Endothelial cell of umbilical vein (primary cell): Measurements from ENCODE around the gene MORC2. TPM values are rescaled to one million over a fixed set of nuclear protein-coding genes. Genes with fewer than 3 reads are reported as not detected.

Experiments used
- BruUV-seq: library from RNA; stranded (reverse); fragments of 400-500 nt; replicated peaks from 2 replicates; lab custom pipeline; 2021; lab: Mats Ljungman, UMichigan
- CTCF ChIA-PET: fragments of 300-600, 350-600 bp; sonication (Branson Sonifier 250); formaldehyde crosslinking; loops from one replicate; lab custom pipeline; 2021; ENCODE audit warnings: antibody characterized with exemption, inconsistent platforms; lab: Charles Lee
- POLR2A ChIA-PET: fragments of 300-600, 350-600 bp; sonication (Branson Sonifier 250); formaldehyde crosslinking; loops from one replicate; lab custom pipeline; 2021; ENCODE audit warnings: antibody characterized with exemption, inconsistent platforms; lab: Charles Lee
- DNase-seq: peaks from one replicate; pipeline ENCODE4 v3.0.0-alpha.2; 2011; ENCODE audit warnings: low read depth, low spot score
- FAIRE-seq: peaks from 2 replicates; lab custom pipeline; 2011; peaks lifted over from hg19 to GRCh38; lab: Jason Lieb, UNC
- H2AFZ ChIP-seq: 2 replicates; pipeline ENCODE4 v1.6.0; 2012; ENCODE audit warnings: low read depth, low read length, control low read depth, inconsistent platforms
- H3K27ac ChIP-seq: 2 replicates; pipeline ENCODE4 v1.5.1; 2011; ENCODE audit warnings: low read depth, mild to moderate bottlenecking, control low read depth, low read length, moderate library complexity; ENCODE audit not compliant: insufficient read depth
- H3K27me3 ChIP-seq, 2 experiments: 2 replicates each; pipeline versions ENCODE4 v1.6.0 to v1.6.1; 2011; ENCODE audit warnings: low read length in 2 of 2, mixed read lengths in 1 of 2; ENCODE audit not compliant: control insufficient read depth in 2 of 2, insufficient read depth in 2 of 2
- H3K36me3 ChIP-seq, 2 experiments: 2 replicates in 1 of 2; 3 replicates in 1 of 2; pipeline ENCODE4 v1.5.1; 2011; ENCODE audit warnings: low read length in 2 of 2, mild to moderate bottlenecking in 1 of 2, moderate library complexity in 1 of 2; ENCODE audit not compliant: control insufficient read depth in 2 of 2, insufficient read depth in 2 of 2; ENCODE audit errors: extremely low read depth in 1 of 2
- H3K4me1 ChIP-seq: 3 replicates; pipeline ENCODE4 v1.5.1; 2011; ENCODE audit warnings: mild to moderate bottlenecking, low read length; ENCODE audit not compliant: control insufficient read depth, insufficient read depth; ENCODE audit errors: extremely low read depth
- H3K4me2 ChIP-seq: 2 replicates; pipeline ENCODE4 v1.6.1; 2011; ENCODE audit warnings: low read length, control low read depth, mixed read lengths; ENCODE audit not compliant: insufficient read depth
- H3K4me3 ChIP-seq, 3 experiments: fragments of 200-600 bp in 1 of 3; sonication (generic), shearing (Covaris generic) in 1 of 3; replicated peaks in 1 of 3; 2 replicates each; pipeline ENCODE4 v1.5.1; 2011 to 2016; ENCODE audit warnings: control low read depth in 3 of 3, low read length in 3 of 3, mild to moderate bottlenecking in 2 of 3, inconsistent platforms in 1 of 3, low read depth in 1 of 3, moderate library complexity in 1 of 3; ENCODE audit not compliant: insufficient read depth in 1 of 3
- H3K79me2 ChIP-seq: 2 replicates; pipeline ENCODE4 v1.6.0; 2012; ENCODE audit warnings: low read length, inconsistent platforms; ENCODE audit not compliant: control insufficient read depth, insufficient read depth
- H3K9ac ChIP-seq: replicated peaks from 2 replicates; pipeline ENCODE3; 2011; ENCODE audit warnings: low read length, control low read depth; ENCODE audit not compliant: insufficient read depth; ENCODE audit errors: extremely low read depth
- H3K9me1 ChIP-seq: replicated peaks from 3 replicates; pipeline ENCODE4 v1.6.0; 2011; ENCODE audit warnings: mild to moderate bottlenecking, low read length; ENCODE audit not compliant: control insufficient read depth, insufficient read depth; ENCODE audit errors: extremely low read depth
- H3K9me3 ChIP-seq: replicated peaks from 2 replicates; pipeline ENCODE4 v1.5.1; 2012; ENCODE audit warnings: low read length, inconsistent platforms; ENCODE audit not compliant: control insufficient read depth, insufficient read depth
- H4K20me1 ChIP-seq: replicated peaks from 2 replicates; pipeline ENCODE3; 2011; ENCODE audit warnings: mild to moderate bottlenecking, low read length; ENCODE audit not compliant: control insufficient read depth, insufficient read depth; ENCODE audit errors: extremely low read depth
- EZH2 ChIP-seq: IDR thresholded peaks from 2 replicates; pipeline ENCODE4 v1.6.1; 2012; ENCODE audit warnings: borderline replicate concordance, low read depth, mild to moderate bottlenecking, moderate library complexity, low read length, inconsistent platforms; ENCODE audit not compliant: severe bottlenecking
- FOS ChIP-seq: IDR thresholded peaks from 2 replicates; pipeline ENCODE4 v1.6.1; 2011; ENCODE audit warnings: mild to moderate bottlenecking, low read length, moderate library complexity, borderline replicate concordance; ENCODE audit not compliant: insufficient read depth
- GATA2 ChIP-seq: IDR thresholded peaks from 2 replicates; pipeline ENCODE4 v1.7.0; 2011; ENCODE audit warnings: low read depth, mild to moderate bottlenecking, moderate library complexity, mixed read lengths, low read length; ENCODE audit not compliant: insufficient read length, insufficient read depth
- JUN ChIP-seq: IDR thresholded peaks from 2 replicates; pipeline ENCODE4 v1.6.1; 2011; ENCODE audit warnings: borderline replicate concordance, low read depth; ENCODE audit not compliant: insufficient read length, insufficient read depth
- MYC ChIP-seq: IDR thresholded peaks from one replicate; pipeline ENCODE4 v1.6.1; 2011; ENCODE audit warnings: mild to moderate bottlenecking, low read depth, low read length
- POLR2A ChIP-seq: IDR thresholded peaks from 2 replicates; pipeline ENCODE4 v1.6.1; 2012; ENCODE audit warnings: low read depth, mild to moderate bottlenecking, control low read depth, low read length
- POLR2AphosphoS5 ChIP-seq: IDR thresholded peaks from 2 replicates; pipeline ENCODE4 v1.6.1; 2012; ENCODE audit warnings: low read depth, mild to moderate bottlenecking, control low read depth, low read length, moderate library complexity; ENCODE audit not compliant: insufficient read depth
- dilution Hi-C: fragments of 300-500 bp; cut with MboI; formaldehyde crosslinking; loops from one replicate; pipeline ENCODE4 v1.15.0; 2019; ENCODE audit warnings: low sequenced_read_pairs; ENCODE audit not compliant: extremely low pct_ligation_motif_present
- intact Hi-C: fragments of 100-400 bp; cut with micrococcal nuclease; formaldehyde crosslinking; loops from one replicate; pipeline ENCODE4 v1.10.0; 2022
- polyA plus RNA-seq, 4 experiments: library from polyadenylated mRNA; depleted of rRNA in 3 of 4; stranded (reverse) in 3 of 4; unstranded in 1 of 4; fragments of >200 nt; gene quantifications; 2 replicates each; pipeline versions ENCODE4 v1.2.1 to v1.2.3, GENCODE V29; 2011 to 2012; ENCODE audit warnings: missing spikeins in 1 of 4
- small RNA-seq: library from RNA; depleted of rRNA; stranded (forward); fragments of <200 nt; gene quantifications from one replicate; pipeline ENCODE3, GENCODE V24; 2012; ENCODE audit warnings: low replicate concordance, low read depth; ENCODE audit not compliant: insufficient read depth, insufficient read length
- total RNA-seq: library from RNA; stranded (reverse); gene quantifications from 2 replicates; pipeline ENCODE4 v1.2.3, GENCODE V29; 2021
- TF ChIP-seq, protein P1 (sequence below): IDR thresholded peaks from 2 replicates; pipeline ENCODE4 v1.6.1; 2011; ENCODE audit not compliant: insufficient read depth, insufficient read length
- TF ChIP-seq, protein P2 (sequence below), 2 donors: IDR thresholded peaks; 1 replicate in 1 of 2; 2 replicates in 1 of 2; pipeline ENCODE4 v1.5.1; 2011; ENCODE audit warnings: low read length in 2 of 2, mild to moderate bottlenecking in 2 of 2, moderate library complexity in 2 of 2, control low read depth in 1 of 2, inconsistent platforms in 1 of 2, low read depth in 1 of 2; ENCODE audit not compliant: insufficient read depth in 1 of 2; ENCODE audit errors: extremely low read depth in 1 of 2

MORC2 gene
- total and polyA plus RNA-seq, 2 donors (not counting 3 experiments of a cell fraction or from before 2014, with no cell fraction given): 11.6 to 34.7 TPM

DNA sequence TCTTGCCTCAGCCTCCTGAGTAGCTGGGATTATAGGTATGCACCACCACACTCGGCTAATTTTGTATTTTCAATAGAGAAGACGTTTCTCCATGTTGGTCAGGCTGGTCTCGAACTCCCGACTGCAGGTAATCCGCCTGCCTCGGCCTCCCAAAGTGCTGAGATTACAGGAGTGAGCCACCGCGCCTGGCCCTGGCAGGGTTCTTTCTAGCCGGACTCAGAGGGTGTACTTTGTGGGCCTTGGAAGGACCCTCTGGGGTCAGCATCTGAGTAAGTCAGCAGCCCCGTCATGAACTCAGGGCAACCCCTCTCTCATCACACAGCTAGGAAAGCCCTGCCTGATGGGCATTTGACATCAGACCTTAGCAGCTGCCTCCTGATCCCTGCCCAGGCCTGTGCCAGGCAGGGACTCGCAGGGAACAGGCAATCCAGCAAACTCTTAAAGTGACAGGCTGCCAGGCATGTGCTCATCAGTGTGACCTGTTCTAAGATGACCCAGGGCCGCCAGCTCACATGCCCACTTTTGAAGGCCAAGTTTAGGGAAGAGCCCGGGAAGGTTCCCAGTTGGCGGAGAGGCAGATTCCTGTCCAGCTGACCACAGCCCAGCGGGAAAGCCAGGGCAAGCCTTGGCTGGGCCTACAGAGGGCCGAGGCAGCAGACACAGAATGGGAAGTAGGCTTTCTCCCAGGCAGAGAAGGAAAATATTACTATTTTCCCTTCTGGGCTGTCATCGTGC lies 92.9 kb downstream of the MORC2 start:
- Histone ChIP-seq H3K27me3 (no peaks in the 10 kb centered on the region), H3K36me3 (no peaks in the 10 kb centered on the region), H3K4me3 (no peak overlapping the region), H2AFZ (no peak overlapping the region), H4K20me1 (no peaks in the 10 kb centered on the region), H3K27ac (no peak overlapping the region), H3K79me2 (no peaks in the 10 kb centered on the region), H3K9ac (no peak overlapping the region), H3K9me3 (no peaks in the 10 kb centered on the region), H3K9me1 (no peaks in the 10 kb centered on the region), H3K4me2 (no peak overlapping the region), H3K4me1 (no peaks in the 10 kb centered on the region)
- DNase-seq: no peak
- dilution Hi-C loops: no loop called here
- POLR2A ChIA-PET: no interaction called here
- no TSS peak for BruUV-seq
- CTCF ChIA-PET: no interaction called here
- TF ChIP-seq, protein P1, sequence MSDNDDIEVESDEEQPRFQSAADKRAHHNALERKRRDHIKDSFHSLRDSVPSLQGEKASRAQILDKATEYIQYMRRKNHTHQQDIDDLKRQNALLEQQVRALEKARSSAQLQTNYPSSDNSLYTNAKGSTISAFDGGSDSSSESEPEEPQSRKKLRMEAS: no peak
- no peak for TF ChIP-seq GATA2
- no peak for TF ChIP-seq MYC
- TF ChIP-seq POLR2AphosphoS5: no peak
- no peak for TF ChIP-seq POLR2A
- TF ChIP-seq JUN: no peak
- TF ChIP-seq, protein P2, sequence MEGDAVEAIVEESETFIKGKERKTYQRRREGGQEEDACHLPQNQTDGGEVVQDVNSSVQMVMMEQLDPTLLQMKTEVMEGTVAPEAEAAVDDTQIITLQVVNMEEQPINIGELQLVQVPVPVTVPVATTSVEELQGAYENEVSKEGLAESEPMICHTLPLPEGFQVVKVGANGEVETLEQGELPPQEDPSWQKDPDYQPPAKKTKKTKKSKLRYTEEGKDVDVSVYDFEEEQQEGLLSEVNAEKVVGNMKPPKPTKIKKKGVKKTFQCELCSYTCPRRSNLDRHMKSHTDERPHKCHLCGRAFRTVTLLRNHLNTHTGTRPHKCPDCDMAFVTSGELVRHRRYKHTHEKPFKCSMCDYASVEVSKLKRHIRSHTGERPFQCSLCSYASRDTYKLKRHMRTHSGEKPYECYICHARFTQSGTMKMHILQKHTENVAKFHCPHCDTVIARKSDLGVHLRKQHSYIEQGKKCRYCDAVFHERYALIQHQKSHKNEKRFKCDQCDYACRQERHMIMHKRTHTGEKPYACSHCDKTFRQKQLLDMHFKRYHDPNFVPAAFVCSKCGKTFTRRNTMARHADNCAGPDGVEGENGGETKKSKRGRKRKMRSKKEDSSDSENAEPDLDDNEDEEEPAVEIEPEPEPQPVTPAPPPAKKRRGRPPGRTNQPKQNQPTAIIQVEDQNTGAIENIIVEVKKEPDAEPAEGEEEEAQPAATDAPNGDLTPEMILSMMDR (IDR thresholded peaks at IDR 0.05; ENCODE audit: extremely low read depth in 1 of 2, insufficient read depth in 1 of 2, low read depth in 1 of 2, low read length in 2 of 2): no peak
- no peak for TF ChIP-seq EZH2
- TF ChIP-seq FOS: no peak
- intact Hi-C loops: no loop called here
- FAIRE-seq: no peak

Small RNA genes within 50 kb of the gene (small RNA-seq; reads per million reads assigned to genes)
- not detected for gene RF01892

Other genes with a start within 250 kb of the MORC2 start
- 76.8 and 85.9 TPM in 2 replicates for gene TUG1, start 491 bp upstream of the MORC2 start, total RNA-seq
- gene TUG1, start 491 bp upstream of the MORC2 start, polyA plus RNA-seq: 70.1 and 77.1 TPM in 2 replicates
- gene SMTN, start 112.5 kb upstream of the MORC2 start, total RNA-seq: 197 and 201 TPM in 2 replicates
- 56.0 and 59.0 TPM in 2 replicates for gene SMTN, start 112.5 kb upstream of the MORC2 start, polyA plus RNA-seq
- gene SELENOM, start 138.8 kb upstream of the MORC2 start, total RNA-seq: 29.6 TPM in 2 replicates
- gene SELENOM, start 138.8 kb upstream of the MORC2 start, polyA plus RNA-seq: 87.1 and 132 TPM in 2 replicates
- 0.49 and 0.65 TPM in 2 replicates for gene INPP5J, start 154.2 kb upstream of the MORC2 start, total RNA-seq
- gene INPP5J, start 154.2 kb upstream of the MORC2 start, polyA plus RNA-seq: 0.43 and 0.59 TPM in 2 replicates
- 0.75 and 1.0 TPM in 2 replicates for gene PLA2G3, start 171.7 kb upstream of the MORC2 start, total RNA-seq
- gene PLA2G3, start 171.7 kb upstream of the MORC2 start, polyA plus RNA-seq: 0.84 and 0.91 TPM in 2 replicates
- 28.5 and 29.7 TPM in 2 replicates for gene RNF185, start 191.4 kb upstream of the MORC2 start, total RNA-seq
- 30.5 and 35.4 TPM in 2 replicates for gene RNF185, start 191.4 kb upstream of the MORC2 start, polyA plus RNA-seq
- gene LIMK2, start 243.5 kb upstream of the MORC2 start, total RNA-seq: 71.7 and 76.7 TPM in 2 replicates
- 19.4 and 23.2 TPM in 2 replicates for gene LIMK2, start 243.5 kb upstream of the MORC2 start, polyA plus RNA-seq